Tibial nerve (tissue), 3 donors: ENCODE data around the gene GPR152.

ENCODE experiments used
- POLR2A ChIP-seq, 2 donors: fragments of 450-650 bp; IDR thresholded peaks; one replicate each; pipeline ENCODE4 v1.6.1; 2017; ENCODE audit warnings: antibody characterized with exemption in 2 of 2, mild to moderate bottlenecking in 2 of 2, moderate library complexity in 2 of 2
- TF ChIP-seq, protein P1 (sequence below), 5 experiments: fragments of 200-600 bp in 3 of 5; fragments of 450-650 bp in 2 of 5; sonication (generic) in 3 of 5; IDR thresholded peaks; one replicate each; pipeline ENCODE4 v1.5.1; 2016 to 2019; ENCODE audit warnings: antibody characterized with exemption in 5 of 5, mild to moderate bottlenecking in 3 of 5, moderate library complexity in 2 of 5

- TF ChIP-seq, protein P1, sequence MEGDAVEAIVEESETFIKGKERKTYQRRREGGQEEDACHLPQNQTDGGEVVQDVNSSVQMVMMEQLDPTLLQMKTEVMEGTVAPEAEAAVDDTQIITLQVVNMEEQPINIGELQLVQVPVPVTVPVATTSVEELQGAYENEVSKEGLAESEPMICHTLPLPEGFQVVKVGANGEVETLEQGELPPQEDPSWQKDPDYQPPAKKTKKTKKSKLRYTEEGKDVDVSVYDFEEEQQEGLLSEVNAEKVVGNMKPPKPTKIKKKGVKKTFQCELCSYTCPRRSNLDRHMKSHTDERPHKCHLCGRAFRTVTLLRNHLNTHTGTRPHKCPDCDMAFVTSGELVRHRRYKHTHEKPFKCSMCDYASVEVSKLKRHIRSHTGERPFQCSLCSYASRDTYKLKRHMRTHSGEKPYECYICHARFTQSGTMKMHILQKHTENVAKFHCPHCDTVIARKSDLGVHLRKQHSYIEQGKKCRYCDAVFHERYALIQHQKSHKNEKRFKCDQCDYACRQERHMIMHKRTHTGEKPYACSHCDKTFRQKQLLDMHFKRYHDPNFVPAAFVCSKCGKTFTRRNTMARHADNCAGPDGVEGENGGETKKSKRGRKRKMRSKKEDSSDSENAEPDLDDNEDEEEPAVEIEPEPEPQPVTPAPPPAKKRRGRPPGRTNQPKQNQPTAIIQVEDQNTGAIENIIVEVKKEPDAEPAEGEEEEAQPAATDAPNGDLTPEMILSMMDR (IDR thresholded peaks at IDR 0.05), result no peak
- TF ChIP-seq POLR2A (IDR thresholded peaks at IDR 0.05), result no peak
These were observed 18.8 kb downstream of the GPR152 start for GRCh38 chr11:67433536-67434394.
